ENCODE measurements around the gene LRRC41.

DNA sequence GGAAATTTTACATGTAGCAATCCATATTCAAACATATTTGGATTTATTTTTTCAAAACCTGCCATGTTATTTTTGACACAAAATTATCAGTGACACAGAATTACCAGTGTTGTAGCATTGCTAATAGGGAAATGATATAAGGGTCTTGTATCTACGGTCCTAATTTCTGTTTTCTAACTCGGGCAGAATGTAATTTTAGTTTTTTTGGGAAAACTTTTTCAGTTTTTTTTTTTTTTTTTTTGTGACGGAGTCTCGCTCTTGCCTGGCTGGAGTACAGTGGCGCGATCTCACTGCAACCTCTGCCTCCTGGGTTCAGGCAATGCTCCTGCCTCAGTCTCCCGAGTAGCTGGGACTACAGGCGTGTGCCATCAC is 2.7 kb upstream of the LRRC41 start:
- TF ChIP-seq, protein P1, sequence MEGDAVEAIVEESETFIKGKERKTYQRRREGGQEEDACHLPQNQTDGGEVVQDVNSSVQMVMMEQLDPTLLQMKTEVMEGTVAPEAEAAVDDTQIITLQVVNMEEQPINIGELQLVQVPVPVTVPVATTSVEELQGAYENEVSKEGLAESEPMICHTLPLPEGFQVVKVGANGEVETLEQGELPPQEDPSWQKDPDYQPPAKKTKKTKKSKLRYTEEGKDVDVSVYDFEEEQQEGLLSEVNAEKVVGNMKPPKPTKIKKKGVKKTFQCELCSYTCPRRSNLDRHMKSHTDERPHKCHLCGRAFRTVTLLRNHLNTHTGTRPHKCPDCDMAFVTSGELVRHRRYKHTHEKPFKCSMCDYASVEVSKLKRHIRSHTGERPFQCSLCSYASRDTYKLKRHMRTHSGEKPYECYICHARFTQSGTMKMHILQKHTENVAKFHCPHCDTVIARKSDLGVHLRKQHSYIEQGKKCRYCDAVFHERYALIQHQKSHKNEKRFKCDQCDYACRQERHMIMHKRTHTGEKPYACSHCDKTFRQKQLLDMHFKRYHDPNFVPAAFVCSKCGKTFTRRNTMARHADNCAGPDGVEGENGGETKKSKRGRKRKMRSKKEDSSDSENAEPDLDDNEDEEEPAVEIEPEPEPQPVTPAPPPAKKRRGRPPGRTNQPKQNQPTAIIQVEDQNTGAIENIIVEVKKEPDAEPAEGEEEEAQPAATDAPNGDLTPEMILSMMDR (IDR thresholded peaks at IDR 0.05; ENCODE audit: poor library complexity, severe bottlenecking): no peak
- no peak for TF ChIP-seq TAF1 (IDR thresholded peaks at IDR 0.05; ENCODE audit: low read depth)
- TF ChIP-seq EZH2 (IDR thresholded peaks at IDR 0.05; ENCODE audit: borderline replicate concordance, insufficient read depth, low read length, poor library complexity, severe bottlenecking): no peak
- no peak for TF ChIP-seq RAD21 (conservative IDR thresholded peaks at IDR 0.05)
- TF ChIP-seq POLR2AphosphoS5 (IDR thresholded peaks at IDR 0.05): no peak
- TF ChIP-seq, protein P2, sequence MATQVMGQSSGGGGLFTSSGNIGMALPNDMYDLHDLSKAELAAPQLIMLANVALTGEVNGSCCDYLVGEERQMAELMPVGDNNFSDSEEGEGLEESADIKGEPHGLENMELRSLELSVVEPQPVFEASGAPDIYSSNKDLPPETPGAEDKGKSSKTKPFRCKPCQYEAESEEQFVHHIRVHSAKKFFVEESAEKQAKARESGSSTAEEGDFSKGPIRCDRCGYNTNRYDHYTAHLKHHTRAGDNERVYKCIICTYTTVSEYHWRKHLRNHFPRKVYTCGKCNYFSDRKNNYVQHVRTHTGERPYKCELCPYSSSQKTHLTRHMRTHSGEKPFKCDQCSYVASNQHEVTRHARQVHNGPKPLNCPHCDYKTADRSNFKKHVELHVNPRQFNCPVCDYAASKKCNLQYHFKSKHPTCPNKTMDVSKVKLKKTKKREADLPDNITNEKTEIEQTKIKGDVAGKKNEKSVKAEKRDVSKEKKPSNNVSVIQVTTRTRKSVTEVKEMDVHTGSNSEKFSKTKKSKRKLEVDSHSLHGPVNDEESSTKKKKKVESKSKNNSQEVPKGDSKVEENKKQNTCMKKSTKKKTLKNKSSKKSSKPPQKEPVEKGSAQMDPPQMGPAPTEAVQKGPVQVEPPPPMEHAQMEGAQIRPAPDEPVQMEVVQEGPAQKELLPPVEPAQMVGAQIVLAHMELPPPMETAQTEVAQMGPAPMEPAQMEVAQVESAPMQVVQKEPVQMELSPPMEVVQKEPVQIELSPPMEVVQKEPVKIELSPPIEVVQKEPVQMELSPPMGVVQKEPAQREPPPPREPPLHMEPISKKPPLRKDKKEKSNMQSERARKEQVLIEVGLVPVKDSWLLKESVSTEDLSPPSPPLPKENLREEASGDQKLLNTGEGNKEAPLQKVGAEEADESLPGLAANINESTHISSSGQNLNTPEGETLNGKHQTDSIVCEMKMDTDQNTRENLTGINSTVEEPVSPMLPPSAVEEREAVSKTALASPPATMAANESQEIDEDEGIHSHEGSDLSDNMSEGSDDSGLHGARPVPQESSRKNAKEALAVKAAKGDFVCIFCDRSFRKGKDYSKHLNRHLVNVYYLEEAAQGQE (IDR thresholded peaks at IDR 0.05; ENCODE audit: borderline replicate concordance): no peak
- no peak for TF ChIP-seq EP300 (conservative IDR thresholded peaks at IDR 0.05; ENCODE audit: poor library complexity, severe bottlenecking)
- no peak for TF ChIP-seq MXI1 (conservative IDR thresholded peaks at IDR 0.05; ENCODE audit: poor library complexity, severe bottlenecking)

Measured in neural cell (in vitro differentiated cells).